HepG2 (cell line): Measurements from ENCODE around the gene CDC42SE1. TPM values are rescaled to one million over a fixed set of nuclear protein-coding genes. Genes with fewer than 3 reads are reported as not detected.

ENCODE experiments used
- MXI1 ChIP-seq: IDR thresholded peaks from 3 replicates; pipeline ENCODE4 v1.6.1; 2012; ENCODE audit warnings: low read depth, low read length, inconsistent platforms, borderline replicate concordance
- POLR2AphosphoS5 ChIP-seq: IDR thresholded peaks from 2 replicates; pipeline ENCODE4 v1.6.1; 2012; ENCODE audit warnings: low read depth, low read length
- RFXAP ChIP-seq: sonication (generic); formaldehyde crosslinking; IDR thresholded peaks from 2 replicates; pipeline ENCODE4 v1.4.0; 2020; ENCODE audit warnings: missing genetic modification reagents, borderline replicate concordance
- SMAD3 ChIP-seq: sonication (generic); formaldehyde crosslinking; IDR thresholded peaks from 2 replicates; pipeline ENCODE4 v1.4.0; 2020; ENCODE audit warnings: missing genetic modification reagents
- SUZ12 ChIP-seq: fragments of 150-350 bp; IDR thresholded peaks from 2 replicates; pipeline ENCODE4 v1.6.1; 2014; ENCODE audit warnings: low read depth, low read length
- TBX3 ChIP-seq: fragments of 450-650 bp; IDR thresholded peaks from 2 replicates; pipeline ENCODE4 v1.6.1; 2017; ENCODE audit warnings: antibody characterized with exemption, mild to moderate bottlenecking, inconsistent platforms, borderline replicate concordance
- THYN1 ChIP-seq: sonication (generic); formaldehyde crosslinking; IDR thresholded peaks from 2 replicates; pipeline ENCODE4 v1.8.1; 2023; ENCODE audit warnings: low read depth, mild to moderate bottlenecking, moderate library complexity, missing genetic modification reagents, borderline replicate concordance
- ZFP82 ChIP-seq: sonication (generic); formaldehyde crosslinking; IDR thresholded peaks from 2 replicates; pipeline ENCODE4 v1.5.1; 2020; ENCODE audit warnings: mild to moderate bottlenecking, missing genetic modification reagents, borderline replicate concordance
- ZKSCAN1 ChIP-seq: fragments of 150-350 bp; IDR thresholded peaks from 2 replicates; pipeline ENCODE4 v1.6.1; 2014; ENCODE audit warnings: low read length
- ZNF652 ChIP-seq: IDR thresholded peaks from 2 replicates; pipeline ENCODE4 v1.6.1; 2016; ENCODE audit warnings: low read depth, borderline replicate concordance
- polyA plus RNA-seq, 8 experiments: library from polyadenylated mRNA; depleted of rRNA in 3 of 8; stranded (reverse) in 7 of 8; unstranded in 1 of 8; fragments of >200 nt; fragmentation: Illumina TruSeq in 4 of 8; extraction: Trizol in 4 of 8; gene quantifications; 2 replicates each; pipeline versions ENCODE4 v1.2.1 to v1.2.3, GENCODE V29; 2011 to 2016; ENCODE audit warnings: low read depth in 4 of 8, missing spikeins in 1 of 8, mixed read lengths in 1 of 8; ENCODE audit not compliant: insufficient read depth in 1 of 8
- total RNA-seq, 5 experiments: library from RNA; depleted of rRNA; stranded (reverse); fragments of >200 nt; fragmentation: Illumina TruSeq; extraction: Trizol; gene quantifications; 2 replicates each; pipeline ENCODE4 v1.2.3, GENCODE V29; 2016; ENCODE audit warnings: low read depth in 1 of 5
- TF ChIP-seq, protein P1 (sequence below): sonication (generic); formaldehyde crosslinking; IDR thresholded peaks from 2 replicates; pipeline ENCODE4 v1.4.0; 2020; ENCODE audit warnings: missing genetic modification reagents, borderline replicate concordance
- TF ChIP-seq, protein P2 (sequence below): sonication (generic); formaldehyde crosslinking; IDR thresholded peaks from 2 replicates; pipeline ENCODE4 v1.4.0; 2020; ENCODE audit warnings: mild to moderate bottlenecking, low read depth, missing genetic modification reagents
- TF ChIP-seq, protein P3 (sequence below): sonication (generic); formaldehyde crosslinking; IDR thresholded peaks from 2 replicates; pipeline ENCODE4 v1.4.0; 2020; ENCODE audit warnings: missing genetic modification reagents, low read depth, mild to moderate bottlenecking, borderline replicate concordance
- TF ChIP-seq, protein P4 (sequence below): sonication (generic); formaldehyde crosslinking; IDR thresholded peaks from 2 replicates; pipeline ENCODE4 v1.4.0; 2020; ENCODE audit warnings: missing genetic modification reagents, borderline replicate concordance
- TF ChIP-seq, protein P5 (sequence below): sonication (generic); formaldehyde crosslinking; IDR thresholded peaks from 2 replicates; pipeline ENCODE4 v1.5.1; 2020; ENCODE audit warnings: missing genetic modification reagents, mild to moderate bottlenecking, borderline replicate concordance
- TF ChIP-seq, protein P6 (sequence below): sonication (generic); formaldehyde crosslinking; IDR thresholded peaks from 2 replicates; pipeline ENCODE4 v1.4.0; 2020; ENCODE audit warnings: low read depth, mild to moderate bottlenecking, missing genetic modification reagents

CDC42SE1 gene
- total and polyA plus RNA-seq, 2 of the 13 experiments (the other 11 are each of a cell fraction or from before 2014, with no cell fraction given): 17.6 to 17.9 TPM

DNA sequence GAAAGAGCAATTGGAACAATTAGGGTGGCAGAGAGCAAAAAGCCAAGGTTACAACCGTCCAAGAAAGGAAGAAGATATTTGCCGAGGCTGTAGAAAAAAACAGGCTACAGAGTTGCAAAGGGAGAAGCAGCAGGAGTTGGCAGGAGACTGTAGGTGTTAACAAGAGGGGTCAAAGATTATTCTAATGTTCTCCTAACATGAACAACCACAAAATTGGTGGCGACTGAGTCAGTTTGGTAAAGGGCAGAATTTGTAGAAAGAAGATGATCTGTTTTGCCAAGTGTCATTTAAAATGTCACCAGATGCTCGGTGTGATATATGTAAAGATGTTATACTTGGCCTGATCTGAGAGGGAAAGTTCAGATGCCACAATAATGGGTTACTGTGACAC lies 51.6 kb downstream of the CDC42SE1 start (continued):
- TF ChIP-seq, protein P1, sequence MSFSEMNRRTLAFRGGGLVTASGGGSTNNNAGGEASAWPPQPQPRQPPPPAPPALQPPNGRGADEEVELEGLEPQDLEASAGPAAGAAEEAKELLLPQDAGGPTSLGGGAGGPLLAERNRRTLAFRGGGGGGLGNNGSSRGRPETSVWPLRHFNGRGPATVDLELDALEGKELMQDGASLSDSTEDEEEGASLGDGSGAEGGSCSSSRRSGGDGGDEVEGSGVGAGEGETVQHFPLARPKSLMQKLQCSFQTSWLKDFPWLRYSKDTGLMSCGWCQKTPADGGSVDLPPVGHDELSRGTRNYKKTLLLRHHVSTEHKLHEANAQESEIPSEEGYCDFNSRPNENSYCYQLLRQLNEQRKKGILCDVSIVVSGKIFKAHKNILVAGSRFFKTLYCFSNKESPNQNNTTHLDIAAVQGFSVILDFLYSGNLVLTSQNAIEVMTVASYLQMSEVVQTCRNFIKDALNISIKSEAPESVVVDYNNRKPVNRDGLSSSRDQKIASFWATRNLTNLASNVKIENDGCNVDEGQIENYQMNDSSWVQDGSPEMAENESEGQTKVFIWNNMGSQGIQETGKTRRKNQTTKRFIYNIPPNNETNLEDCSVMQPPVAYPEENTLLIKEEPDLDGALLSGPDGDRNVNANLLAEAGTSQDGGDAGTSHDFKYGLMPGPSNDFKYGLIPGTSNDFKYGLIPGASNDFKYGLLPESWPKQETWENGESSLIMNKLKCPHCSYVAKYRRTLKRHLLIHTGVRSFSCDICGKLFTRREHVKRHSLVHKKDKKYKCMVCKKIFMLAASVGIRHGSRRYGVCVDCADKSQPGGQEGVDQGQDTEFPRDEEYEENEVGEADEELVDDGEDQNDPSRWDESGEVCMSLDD (CRISPR knock-in tag): no peak
- TF ChIP-seq, protein P2, sequence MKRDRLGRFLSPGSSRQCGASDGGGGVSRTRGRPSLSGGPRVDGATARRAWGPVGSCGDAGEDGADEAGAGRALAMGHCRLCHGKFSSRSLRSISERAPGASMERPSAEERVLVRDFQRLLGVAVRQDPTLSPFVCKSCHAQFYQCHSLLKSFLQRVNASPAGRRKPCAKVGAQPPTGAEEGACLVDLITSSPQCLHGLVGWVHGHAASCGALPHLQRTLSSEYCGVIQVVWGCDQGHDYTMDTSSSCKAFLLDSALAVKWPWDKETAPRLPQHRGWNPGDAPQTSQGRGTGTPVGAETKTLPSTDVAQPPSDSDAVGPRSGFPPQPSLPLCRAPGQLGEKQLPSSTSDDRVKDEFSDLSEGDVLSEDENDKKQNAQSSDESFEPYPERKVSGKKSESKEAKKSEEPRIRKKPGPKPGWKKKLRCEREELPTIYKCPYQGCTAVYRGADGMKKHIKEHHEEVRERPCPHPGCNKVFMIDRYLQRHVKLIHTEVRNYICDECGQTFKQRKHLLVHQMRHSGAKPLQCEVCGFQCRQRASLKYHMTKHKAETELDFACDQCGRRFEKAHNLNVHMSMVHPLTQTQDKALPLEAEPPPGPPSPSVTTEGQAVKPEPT (CRISPR knock-in tag): no peak
- no peak for TF ChIP-seq ZKSCAN1
- no peak for TF ChIP-seq THYN1 (CRISPR knock-in tag)
- TF ChIP-seq, protein P3, sequence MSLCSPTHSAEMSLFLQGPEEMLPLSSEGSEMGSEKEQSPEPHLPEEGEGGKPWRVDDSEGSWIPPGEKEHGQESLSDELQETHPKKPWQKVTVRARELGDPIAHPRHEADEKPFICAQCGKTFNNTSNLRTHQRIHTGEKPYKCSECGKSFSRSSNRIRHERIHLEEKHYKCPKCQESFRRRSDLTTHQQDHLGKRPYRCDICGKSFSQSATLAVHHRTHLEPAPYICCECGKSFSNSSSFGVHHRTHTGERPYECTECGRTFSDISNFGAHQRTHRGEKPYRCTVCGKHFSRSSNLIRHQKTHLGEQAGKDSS (CRISPR knock-in tag): no peak
- TF ChIP-seq, protein P4, sequence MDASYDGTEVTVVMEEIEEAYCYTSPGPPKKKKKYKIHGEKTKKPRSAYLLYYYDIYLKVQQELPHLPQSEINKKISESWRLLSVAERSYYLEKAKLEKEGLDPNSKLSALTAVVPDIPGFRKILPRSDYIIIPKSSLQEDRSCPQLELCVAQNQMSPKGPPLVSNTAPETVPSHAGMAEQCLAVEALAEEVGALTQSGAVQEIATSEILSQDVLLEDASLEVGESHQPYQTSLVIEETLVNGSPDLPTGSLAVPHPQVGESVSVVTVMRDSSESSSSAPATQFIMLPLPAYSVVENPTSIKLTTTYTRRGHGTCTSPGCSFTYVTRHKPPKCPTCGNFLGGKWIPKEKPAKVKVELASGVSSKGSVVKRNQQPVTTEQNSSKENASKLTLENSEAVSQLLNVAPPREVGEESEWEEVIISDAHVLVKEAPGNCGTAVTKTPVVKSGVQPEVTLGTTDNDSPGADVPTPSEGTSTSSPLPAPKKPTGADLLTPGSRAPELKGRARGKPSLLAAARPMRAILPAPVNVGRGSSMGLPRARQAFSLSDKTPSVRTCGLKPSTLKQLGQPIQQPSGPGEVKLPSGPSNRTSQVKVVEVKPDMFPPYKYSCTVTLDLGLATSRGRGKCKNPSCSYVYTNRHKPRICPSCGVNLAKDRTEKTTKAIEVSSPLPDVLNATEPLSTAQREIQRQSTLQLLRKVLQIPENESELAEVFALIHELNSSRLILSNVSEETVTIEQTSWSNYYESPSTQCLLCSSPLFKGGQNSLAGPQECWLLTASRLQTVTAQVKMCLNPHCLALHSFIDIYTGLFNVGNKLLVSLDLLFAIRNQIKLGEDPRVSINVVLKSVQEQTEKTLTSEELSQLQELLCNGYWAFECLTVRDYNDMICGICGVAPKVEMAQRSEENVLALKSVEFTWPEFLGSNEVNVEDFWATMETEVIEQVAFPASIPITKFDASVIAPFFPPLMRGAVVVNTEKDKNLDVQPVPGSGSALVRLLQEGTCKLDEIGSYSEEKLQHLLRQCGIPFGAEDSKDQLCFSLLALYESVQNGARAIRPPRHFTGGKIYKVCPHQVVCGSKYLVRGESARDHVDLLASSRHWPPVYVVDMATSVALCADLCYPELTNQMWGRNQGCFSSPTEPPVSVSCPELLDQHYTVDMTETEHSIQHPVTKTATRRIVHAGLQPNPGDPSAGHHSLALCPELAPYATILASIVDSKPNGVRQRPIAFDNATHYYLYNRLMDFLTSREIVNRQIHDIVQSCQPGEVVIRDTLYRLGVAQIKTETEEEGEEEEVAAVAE (CRISPR knock-in tag): no peak
- peak; percentile 61; the same call in 1 of the 2 replicates for TF ChIP-seq TBX3
- TF ChIP-seq, protein P5, sequence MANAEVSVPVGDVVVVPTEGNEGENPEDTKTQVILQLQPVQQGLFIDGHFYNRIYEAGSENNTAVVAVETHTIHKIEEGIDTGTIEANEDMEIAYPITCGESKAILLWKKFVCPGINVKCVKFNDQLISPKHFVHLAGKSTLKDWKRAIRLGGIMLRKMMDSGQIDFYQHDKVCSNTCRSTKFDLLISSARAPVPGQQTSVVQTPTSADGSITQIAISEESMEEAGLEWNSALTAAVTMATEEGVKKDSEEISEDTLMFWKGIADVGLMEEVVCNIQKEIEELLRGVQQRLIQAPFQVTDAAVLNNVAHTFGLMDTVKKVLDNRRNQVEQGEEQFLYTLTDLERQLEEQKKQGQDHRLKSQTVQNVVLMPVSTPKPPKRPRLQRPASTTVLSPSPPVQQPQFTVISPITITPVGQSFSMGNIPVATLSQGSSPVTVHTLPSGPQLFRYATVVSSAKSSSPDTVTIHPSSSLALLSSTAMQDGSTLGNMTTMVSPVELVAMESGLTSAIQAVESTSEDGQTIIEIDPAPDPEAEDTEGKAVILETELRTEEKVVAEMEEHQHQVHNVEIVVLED (CRISPR knock-in tag): no peak
- TF ChIP-seq MXI1: no peak
- no peak for TF ChIP-seq ZNF652 (CRISPR knock-in tag)
- no peak for TF ChIP-seq POLR2AphosphoS5
- no peak for TF ChIP-seq RFXAP (CRISPR knock-in tag)
- no peak for TF ChIP-seq SUZ12
- TF ChIP-seq ZFP82: no peak
- TF ChIP-seq, protein P6, sequence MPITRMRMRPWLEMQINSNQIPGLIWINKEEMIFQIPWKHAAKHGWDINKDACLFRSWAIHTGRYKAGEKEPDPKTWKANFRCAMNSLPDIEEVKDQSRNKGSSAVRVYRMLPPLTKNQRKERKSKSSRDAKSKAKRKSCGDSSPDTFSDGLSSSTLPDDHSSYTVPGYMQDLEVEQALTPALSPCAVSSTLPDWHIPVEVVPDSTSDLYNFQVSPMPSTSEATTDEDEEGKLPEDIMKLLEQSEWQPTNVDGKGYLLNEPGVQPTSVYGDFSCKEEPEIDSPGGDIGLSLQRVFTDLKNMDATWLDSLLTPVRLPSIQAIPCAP (CRISPR knock-in tag): no peak
- TF ChIP-seq SMAD3 (CRISPR knock-in tag): no peak; the same call in 1 of the 2 replicates
